Measurements from ENCODE around the gene KMT2C.

- TF ChIP-seq TAF1 (IDR thresholded peaks at IDR 0.05; ENCODE audit: borderline replicate concordance, low read depth, low read length) (no peak), POLR2A (IDR thresholded peaks at IDR 0.05; ENCODE audit: low read depth, low read length) (no peak), NR2C2 (IDR thresholded peaks at IDR 0.05; ENCODE audit: borderline replicate concordance, control insufficient read depth, insufficient read length, low read depth) (no peak), SRF (IDR thresholded peaks at IDR 0.05; ENCODE audit: low read depth in 2 of 2, low read length in 2 of 2) (no peak), POLR2AphosphoS5 (IDR thresholded peaks at IDR 0.05; ENCODE audit: low read length) (no peak), BRCA1 (IDR thresholded peaks at IDR 0.05; ENCODE audit: low read depth, low read length) (no peak), HDAC6 (IDR thresholded peaks at IDR 0.05; ENCODE audit: unreplicated experiment) (no peak), GABPA (IDR thresholded peaks at IDR 0.05; ENCODE audit: low read depth) (no peak), RFX5 (IDR thresholded peaks at IDR 0.05; ENCODE audit: low read depth, low read length) (no peak), HCFC1 (IDR thresholded peaks at IDR 0.05; ENCODE audit: low read length) (no peak), NR2F1 (conservative IDR thresholded peaks at IDR 0.05) (no peak)
- TF ChIP-seq, protein P1, sequence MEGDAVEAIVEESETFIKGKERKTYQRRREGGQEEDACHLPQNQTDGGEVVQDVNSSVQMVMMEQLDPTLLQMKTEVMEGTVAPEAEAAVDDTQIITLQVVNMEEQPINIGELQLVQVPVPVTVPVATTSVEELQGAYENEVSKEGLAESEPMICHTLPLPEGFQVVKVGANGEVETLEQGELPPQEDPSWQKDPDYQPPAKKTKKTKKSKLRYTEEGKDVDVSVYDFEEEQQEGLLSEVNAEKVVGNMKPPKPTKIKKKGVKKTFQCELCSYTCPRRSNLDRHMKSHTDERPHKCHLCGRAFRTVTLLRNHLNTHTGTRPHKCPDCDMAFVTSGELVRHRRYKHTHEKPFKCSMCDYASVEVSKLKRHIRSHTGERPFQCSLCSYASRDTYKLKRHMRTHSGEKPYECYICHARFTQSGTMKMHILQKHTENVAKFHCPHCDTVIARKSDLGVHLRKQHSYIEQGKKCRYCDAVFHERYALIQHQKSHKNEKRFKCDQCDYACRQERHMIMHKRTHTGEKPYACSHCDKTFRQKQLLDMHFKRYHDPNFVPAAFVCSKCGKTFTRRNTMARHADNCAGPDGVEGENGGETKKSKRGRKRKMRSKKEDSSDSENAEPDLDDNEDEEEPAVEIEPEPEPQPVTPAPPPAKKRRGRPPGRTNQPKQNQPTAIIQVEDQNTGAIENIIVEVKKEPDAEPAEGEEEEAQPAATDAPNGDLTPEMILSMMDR (IDR thresholded peaks at IDR 0.05 in 2 of 3, conservative IDR thresholded peaks at IDR 0.05 in 1 of 3; ENCODE audit: control insufficient read depth in 2 of 3, extremely low read depth in 1 of 3, insufficient read depth in 1 of 3, low read depth in 3 of 3, low read length in 3 of 3), result no peak
- TF ChIP-seq, protein P2, sequence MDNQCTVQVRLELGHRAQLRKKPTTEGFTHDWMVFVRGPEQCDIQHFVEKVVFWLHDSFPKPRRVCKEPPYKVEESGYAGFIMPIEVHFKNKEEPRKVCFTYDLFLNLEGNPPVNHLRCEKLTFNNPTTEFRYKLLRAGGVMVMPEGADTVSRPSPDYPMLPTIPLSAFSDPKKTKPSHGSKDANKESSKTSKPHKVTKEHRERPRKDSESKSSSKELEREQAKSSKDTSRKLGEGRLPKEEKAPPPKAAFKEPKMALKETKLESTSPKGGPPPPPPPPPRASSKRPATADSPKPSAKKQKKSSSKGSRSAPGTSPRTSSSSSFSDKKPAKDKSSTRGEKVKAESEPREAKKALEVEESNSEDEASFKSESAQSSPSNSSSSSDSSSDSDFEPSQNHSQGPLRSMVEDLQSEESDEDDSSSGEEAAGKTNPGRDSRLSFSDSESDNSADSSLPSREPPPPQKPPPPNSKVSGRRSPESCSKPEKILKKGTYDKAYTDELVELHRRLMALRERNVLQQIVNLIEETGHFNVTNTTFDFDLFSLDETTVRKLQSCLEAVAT (IDR thresholded peaks at IDR 0.05), result no peak
Observed at GRCh38 chr7:152132812-152133211, 303.0 kb downstream of the KMT2C start.

Data from GM12878 (cell line).